ENCODE data around the gene IRF9. TPM values are rescaled to one million over a fixed set of nuclear protein-coding genes. Genes with fewer than 3 reads are reported as not detected.

The IRF9 gene
- total and polyA plus RNA-seq, 2 of the 13 experiments (the other 11 are each of a cell fraction or from before 2014, with no cell fraction given): 14.9 to 49.7 TPM

DNA sequence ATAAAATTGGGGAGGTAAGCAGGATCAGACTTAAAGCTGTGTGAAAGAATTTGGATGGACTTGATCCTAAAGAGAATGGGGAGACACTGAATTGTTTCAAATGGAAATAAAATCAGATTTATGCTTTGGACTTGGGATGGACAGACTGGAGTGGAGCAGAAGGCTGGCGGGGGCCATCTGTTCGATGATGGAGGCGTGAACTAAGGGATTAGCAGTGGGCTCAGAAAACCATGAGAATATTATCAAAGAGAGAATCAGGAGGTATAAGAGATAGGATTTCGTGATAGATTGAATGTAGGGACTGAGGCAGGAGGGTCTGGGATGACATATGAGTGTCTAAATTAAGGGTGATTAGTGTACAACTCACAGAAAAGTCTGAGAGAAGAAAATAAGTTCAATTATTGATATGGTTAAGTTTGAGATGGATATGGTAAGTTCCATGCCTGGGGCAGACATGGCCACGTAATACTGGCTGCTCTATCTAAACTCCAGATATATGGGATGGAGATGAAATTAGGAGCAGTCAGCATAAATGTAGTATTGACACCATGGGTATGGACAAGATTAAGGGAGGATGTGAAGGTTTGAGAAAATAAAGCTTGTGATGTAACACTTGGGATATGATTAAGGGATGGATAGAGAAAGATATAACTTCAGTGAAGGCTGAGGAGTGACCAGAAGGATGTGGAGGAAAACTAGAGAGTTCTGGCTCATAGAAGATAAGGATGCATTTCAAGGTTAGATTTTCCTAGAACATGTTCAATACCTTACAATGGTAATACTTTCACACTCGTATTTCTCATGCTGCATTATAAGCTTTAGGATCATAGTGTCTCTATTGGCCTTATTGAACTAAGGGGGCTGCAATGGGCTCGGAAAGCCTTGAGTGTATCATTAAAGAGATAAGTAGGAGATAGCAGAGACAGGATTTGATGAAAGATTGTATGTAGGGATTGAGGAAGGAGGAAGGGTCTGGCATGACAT, 43.4 kb downstream of the IRF9 start (continued):
- TF ChIP-seq PREB (CRISPR knock-in tag; IDR thresholded peaks at IDR 0.05) (no peak), ZNF24 (IDR thresholded peaks at IDR 0.05) (no peak), KDM2A (CRISPR knock-in tag; IDR thresholded peaks at IDR 0.05; ENCODE audit: borderline replicate concordance, low read depth) (no peak), POLR2G (IDR thresholded peaks at IDR 0.05; ENCODE audit: low read depth, low read length) (no peak), NCOA2 (CRISPR knock-in tag; IDR thresholded peaks at IDR 0.05) (no peak), RBFOX2 (IDR thresholded peaks at IDR 0.05; ENCODE audit: low read depth, low read length) (peak; percentile 61)

GRCh38 chr14:24206260-24207103, 45.4 kb downstream of the IRF9 start:
- no peak for FAIRE-seq
- H3K4me2 ChIP-seq (ENCODE audit: low read depth, low read length): no peak overlapping the region
- TSS peak; percentile 24 for BruUV-seq (replicated peaks)
- CTCF ChIA-PET (ENCODE audit: low intra/inter-chr PET ratio, low total read pairs): no interaction called here
- H3K79me2 ChIP-seq (ENCODE audit: insufficient read depth, low read length): no peaks in the 10 kb centered on the region
- H3K9ac ChIP-seq (ENCODE audit: insufficient read depth, low read depth, low read length): no peak overlapping the region
- no peaks in the 10 kb centered on the region for H4K20me1 ChIP-seq (ENCODE audit: insufficient read depth, low read length)
- H3K4me1 ChIP-seq (ENCODE audit: insufficient read depth, low read length): peaks cover 3% of the 10 kb centered on the region; the same call in 1 of the 2 replicates
- no peak overlapping the region for H2AFZ ChIP-seq (ENCODE audit: low read length)
- peak; percentile 12 for ATAC-seq
- WGBS (ENCODE audit: low lambda C conversion rate): 97% methylated on average over 11 of the region's 11 CpGs
- in situ Hi-C loops (cut with HindIII; ENCODE audit: extremely low pct_ligation_motif_present, low pct_unique_long_range_greater_than_20kb) (no loop called here), intact Hi-C loops (cut with micrococcal nuclease; ENCODE audit: unreplicated experiment) (no loop called here)
- no peak overlapping the region for H3K27ac ChIP-seq (ENCODE audit: extremely low read length, insufficient read depth, low read length)
- POLR2A ChIA-PET: interaction anchor here (0.9 to 2.7 kb wide), 9 partner anchors 8 to 65 kb away, joined by 3 to 13 read pairs (median 5); partner anchors contain the start of genes IPO4, IRF9, MDP1 and PSME2
- peaks cover 42 to 56% of the 10 kb centered on the region in 2 experiments for H3K36me3 ChIP-seq (replicated peaks in 1 of 2; ENCODE audit: control insufficient read depth in 1 of 2, insufficient read depth in 2 of 2, low read length in 2 of 2)
- H3K27me3 ChIP-seq (ENCODE audit: control insufficient read depth in 1 of 2, insufficient read depth in 2 of 2, low read length in 2 of 2): no peaks in the 10 kb centered on the region
- no peak for DNase-seq (ENCODE audit: low spot score)
- no peak overlapping the region for H3K4me3 ChIP-seq (replicated peaks in 1 of 3; ENCODE audit: insufficient read depth in 1 of 3, low read depth in 2 of 3, low read length in 3 of 3)
- H3K9me3 ChIP-seq (ENCODE audit: low read length): no peaks in the 10 kb centered on the region
- TF ChIP-seq SMARCE1 (IDR thresholded peaks at IDR 0.05; ENCODE audit: borderline replicate concordance): no peak
- TF ChIP-seq SATB2 (CRISPR knock-in tag; IDR thresholded peaks at IDR 0.05): no peak
- TF ChIP-seq TAF1 (CRISPR knock-in tag; IDR thresholded peaks at IDR 0.05): no peak
- TF ChIP-seq ZNF296 (CRISPR knock-in tag; conservative IDR thresholded peaks at IDR 0.05): no peak
- TF ChIP-seq SIN3B (IDR thresholded peaks at IDR 0.05; ENCODE audit: low read length): no peak
- TF ChIP-seq ZNF24 (IDR thresholded peaks at IDR 0.05): no peak
- TF ChIP-seq ZNF576 (CRISPR knock-in tag; IDR thresholded peaks at IDR 0.05): peak; percentile 64; the same call in 1 of the 2 replicates
- no peak for TF ChIP-seq TCF7L2 (IDR thresholded peaks at IDR 0.05; ENCODE audit: low read depth, low read length)
- no peak for TF ChIP-seq ELF1 (CRISPR knock-in tag; IDR thresholded peaks at IDR 0.05)
- no peak for TF ChIP-seq ZNF615 (CRISPR knock-in tag; IDR thresholded peaks at IDR 0.05; ENCODE audit: borderline replicate concordance)
- TF ChIP-seq HDAC6 (IDR thresholded peaks at IDR 0.05; ENCODE audit: low read depth, low read length): no peak
- 0 out of 2 replicates have a peak, but pooled peaks have one; percentile 3 for TF ChIP-seq SAFB2 (CRISPR knock-in tag; IDR thresholded peaks at IDR 0.05; ENCODE audit: borderline replicate concordance, low read depth)
- TF ChIP-seq CBFB (CRISPR knock-in tag; IDR thresholded peaks at IDR 0.05): 0 out of 2 replicates have a peak, but pooled peaks have one; percentile 18
- no peak for TF ChIP-seq NR2C2 (CRISPR knock-in tag; IDR thresholded peaks at IDR 0.05; ENCODE audit: borderline replicate concordance)

Data from HepG2 (cell line).